Measurements from ENCODE around the gene RTN4RL1.
"Not testable (repeated sequence)": the region's sequence is repeated elsewhere in the genome, so short reads cannot be mapped to it uniquely, and the experiment has no call there.

The RTN4RL1 gene

DNA sequence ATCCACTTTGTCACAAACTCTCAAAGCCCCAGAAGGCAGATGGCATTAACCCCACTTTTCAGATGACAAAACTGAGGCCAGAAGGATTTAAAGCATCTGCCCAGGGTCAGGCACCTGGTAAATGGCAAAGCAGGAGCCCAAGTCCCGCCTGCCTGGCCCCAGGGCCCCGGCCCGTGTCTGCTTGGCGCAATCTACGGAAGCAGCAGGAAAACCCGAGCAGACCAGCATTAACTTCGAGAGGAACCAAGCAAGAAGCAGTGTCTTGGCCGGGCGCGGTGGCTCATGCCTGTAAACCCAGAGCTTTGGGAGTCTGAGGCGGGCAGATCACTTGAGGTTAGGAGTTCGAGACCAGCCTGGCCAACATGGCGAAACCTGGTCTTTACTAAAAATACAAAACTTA is 21.6 kb downstream of the RTN4RL1 start:
- no peak for DNase-seq (ENCODE audit: low read depth in 3 of 3)

DNA sequence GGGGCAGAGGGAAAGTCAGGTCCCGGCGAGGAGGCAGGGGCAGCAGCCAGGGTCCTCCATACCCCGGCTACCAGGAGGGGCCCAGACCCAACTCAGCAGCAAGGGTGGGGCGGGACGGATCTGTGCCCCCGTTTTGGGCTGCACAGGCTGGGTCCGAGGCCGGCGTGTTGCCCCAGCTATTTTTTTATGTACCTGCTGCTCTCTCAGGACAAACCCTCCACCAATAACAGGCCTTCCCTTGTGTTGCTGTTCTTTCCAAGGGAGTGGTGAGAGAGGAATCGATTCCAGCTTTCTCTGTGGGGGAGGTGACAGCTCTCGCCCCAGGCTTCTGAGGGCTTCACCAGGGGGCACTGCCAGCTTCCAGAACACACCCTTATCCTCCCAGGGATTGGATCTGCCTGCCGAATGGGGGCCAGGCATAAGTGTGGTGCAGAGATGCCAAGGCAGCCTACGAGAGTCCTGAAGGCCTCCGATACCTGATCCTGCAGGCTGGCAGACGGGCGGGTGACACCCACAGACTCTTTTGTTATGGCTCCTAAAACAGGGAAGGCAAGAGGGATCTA is 22.3 kb downstream of the RTN4RL1 start:
- DNase-seq (ENCODE audit: low read depth in 3 of 3): no peak

DNA sequence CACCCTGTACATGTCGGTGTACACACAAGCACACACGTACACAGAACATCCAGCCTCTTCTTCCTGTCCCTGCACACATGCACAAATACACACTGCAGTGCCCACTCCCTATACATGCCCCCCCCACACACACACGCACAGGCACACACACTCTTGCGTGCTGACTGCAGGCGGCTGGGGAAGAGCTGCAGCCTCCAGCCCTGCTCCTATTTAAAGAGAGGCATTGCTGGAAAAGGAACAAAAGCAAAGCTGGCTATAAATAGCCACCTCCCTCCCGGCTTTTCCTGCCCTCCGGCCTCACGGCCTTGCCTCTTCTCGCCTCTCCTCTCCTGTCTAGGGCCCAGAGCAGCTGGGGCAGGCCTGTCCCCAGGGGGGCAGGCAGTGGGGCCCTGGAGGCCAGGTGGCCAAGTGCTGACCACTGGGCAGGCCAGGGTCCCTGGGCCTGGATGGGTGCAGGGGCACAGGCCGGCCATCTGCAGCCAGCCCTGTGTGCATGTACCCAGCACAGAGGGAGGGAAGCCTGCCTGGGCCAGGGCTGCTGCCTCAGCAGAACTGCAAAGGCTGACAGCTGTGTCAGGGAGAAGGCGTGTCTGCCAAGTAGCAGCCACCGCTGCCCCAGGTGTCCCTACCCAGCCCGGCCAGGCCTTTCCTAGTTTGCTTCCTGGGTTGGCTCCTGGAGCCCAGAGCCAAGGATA is 25.4 kb downstream of the RTN4RL1 start:
- no peak for DNase-seq (ENCODE audit: low read depth in 3 of 3)

DNA sequence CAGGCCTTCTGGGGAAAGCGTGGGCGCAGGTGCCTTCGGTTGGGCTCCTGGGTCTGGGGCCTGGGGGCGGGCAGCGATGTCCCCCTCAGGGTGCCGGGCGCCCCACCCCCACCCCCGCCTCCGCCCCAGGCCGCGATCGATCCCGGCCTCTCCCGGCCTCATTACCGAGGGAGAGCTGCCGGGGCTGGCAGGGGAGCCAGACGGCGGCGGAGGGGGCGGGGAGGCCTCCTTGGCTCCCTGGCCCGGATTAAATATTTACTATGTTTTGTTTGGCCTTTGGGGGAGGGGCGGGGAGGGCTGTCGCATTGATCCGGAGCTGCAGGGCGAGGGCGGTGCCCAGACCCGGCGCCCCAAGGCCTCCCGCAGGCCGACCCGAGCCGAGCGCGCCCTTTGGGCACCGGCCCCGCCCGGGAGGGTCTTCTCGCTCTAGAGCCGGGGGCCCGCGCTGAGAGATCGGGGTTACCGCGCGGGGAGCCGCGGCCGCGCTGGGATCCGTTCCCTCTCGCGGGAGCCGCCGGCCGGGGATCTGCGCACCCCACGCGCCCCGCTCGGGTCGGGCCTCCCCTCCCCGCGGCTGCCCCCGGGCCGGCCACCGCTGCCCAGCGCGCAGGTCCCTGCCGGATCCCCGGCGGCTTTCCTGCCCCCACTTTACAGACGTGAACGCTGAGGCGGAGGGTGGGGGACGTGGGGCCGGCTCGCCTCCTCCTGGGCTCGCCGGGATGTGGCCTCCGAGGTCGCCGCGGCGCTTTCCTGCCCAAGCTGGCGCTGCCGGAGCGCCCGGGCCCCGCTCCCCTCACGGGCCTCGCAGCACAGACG is 27.0 kb downstream of the RTN4RL1 start:
- DNase-seq (ENCODE audit: low read depth in 3 of 3): no peak

DNA sequence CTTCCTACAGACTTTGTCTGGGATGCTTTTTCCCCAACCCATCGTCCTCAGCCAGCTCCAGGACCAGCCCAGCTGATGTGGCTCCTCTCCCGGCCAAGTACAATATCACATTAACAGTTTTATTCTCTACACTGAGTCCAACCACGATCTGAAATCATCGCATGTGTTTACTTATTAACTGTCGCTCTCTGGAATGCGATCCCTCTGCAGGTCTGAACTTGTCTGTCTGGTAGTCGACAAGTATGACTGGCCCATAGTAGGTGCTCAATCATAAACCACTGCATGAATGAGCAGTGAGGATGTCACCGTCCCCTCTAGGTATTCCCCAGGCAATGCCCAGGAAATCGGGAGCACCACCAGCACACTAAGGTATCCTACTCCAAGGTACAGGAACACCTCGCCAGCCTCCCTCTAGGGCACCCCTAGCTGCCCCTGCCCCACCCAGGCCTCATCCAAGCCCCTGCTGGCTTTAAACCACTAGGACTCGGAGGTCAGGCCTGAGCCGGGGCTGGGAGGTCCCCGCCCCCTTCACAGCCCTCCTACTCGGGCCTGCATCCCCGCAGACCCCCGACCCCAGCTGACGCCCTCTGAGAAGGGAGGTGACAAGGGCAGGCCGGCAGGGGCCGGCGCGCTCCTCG is 27.7 kb downstream of the RTN4RL1 start:
- no peak for DNase-seq (ENCODE audit: low read depth in 3 of 3)

DNA sequence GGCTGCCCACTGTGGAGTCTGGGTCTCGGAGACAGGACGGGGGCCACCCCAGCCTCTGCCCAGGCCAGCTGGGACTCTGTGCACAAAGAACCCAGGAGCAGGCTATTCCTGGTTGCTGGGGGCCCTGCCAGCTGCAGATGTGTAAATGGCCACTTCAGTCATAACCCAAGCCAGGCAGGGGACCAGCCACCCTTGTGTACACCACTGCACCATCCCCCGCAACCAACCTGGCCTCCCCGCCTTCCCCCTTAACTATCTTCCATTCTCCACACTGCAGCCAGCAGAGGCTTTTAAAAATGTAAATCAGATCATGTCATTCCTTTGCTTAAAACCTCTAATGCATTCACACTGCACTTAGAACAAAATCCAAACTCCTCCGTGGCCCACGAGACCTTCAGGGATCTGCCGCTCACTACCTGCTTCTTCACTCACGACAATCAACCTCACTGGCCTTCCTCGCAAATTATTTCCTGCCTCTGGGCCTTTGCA is 28.3 kb downstream of the RTN4RL1 start:
- no peak for DNase-seq (ENCODE audit: low read depth in 3 of 3)

DNA sequence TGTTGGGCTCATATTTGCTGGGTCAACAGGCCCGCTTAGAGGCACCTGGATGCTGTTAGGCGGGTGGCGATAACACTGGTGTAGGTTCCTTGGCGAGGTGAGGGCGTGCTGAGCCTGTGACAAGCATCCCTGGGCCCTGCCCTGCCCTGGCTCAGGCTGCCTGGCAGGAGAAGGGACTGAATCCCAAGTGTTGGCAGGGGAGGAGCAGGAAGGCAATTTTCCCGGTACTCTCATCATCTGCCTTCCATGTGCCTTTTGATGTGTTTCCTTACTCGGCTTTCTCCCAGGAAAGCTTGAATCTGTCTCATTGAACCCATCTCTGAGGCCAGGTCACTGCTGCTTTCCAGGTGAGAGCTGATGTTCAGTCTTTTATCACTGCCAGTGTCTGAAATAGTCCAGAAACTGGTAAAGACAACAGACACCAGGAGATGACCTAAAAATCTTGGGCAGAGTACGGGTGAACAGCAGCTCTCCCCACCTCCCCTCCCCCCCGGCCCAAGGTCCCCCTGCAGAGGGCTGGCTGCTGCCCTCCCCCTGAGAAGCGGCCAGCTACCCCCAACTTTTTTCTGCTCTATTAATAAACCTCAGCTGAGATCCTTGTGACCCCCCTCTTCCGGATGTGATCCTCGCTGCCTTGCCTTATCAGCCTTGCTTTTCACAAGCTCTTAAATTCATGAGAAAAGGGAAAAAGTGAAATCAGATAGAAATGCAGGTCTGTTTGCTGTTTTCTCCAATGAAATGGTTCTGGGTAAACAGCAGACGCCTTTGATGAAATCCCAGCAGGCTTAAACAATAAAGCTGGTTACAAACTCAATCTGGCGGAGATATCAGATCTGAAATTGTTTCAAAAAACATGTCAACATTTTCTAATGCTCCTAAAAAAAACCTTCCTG is 29.0 kb downstream of the RTN4RL1 start:
- DNase-seq (ENCODE audit: low read depth in 3 of 3): no peak

DNA sequence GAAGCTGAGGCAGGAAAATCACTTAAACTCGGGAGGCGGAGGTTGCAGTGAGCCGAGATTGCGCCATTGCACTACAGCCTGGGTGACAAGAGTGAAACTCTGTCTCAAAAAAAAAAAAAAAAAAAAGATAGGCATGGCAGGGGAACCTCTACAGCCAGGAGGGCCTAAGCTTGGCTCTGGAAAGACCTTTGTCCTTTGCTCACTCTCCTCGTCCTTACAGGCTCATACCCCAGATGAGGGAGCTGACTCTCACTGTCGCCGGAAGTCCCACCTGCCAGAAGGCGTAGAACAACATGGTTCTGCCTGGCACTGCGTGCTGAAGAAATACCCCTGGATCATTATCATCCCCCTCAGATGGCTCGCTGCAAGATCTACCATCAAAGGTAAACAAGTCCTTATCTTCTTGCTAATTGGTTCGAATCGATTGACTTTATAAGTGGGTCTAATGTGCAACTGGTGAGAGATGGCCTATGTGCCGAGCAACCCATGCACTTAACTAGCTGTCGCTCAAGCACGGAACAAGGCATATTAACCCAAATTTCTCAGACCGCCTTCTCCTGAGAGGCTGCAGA is 29.7 kb downstream of the RTN4RL1 start:
- no peak for DNase-seq (ENCODE audit: low read depth in 3 of 3)

DNA sequence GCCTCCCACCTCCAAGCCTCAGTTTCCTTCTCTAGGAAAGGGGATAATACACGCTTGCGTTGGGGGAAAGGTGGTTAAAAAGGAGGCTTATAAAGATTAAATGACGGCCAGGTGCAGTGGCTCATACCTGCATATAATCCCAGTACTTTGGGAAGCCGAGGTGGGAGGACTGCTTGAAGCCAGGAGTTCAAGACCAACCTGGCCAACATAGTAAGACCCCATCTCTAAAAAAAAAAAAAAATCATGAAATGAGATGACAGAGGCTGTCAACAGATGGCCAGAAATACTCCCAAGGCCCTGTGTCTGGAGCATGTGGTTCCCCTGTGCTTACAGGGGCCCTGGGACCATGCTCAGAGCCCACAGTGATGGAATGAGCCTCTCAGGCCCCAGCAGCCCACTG is 30.4 kb downstream of the RTN4RL1 start:
- no peak for DNase-seq (ENCODE audit: low read depth in 3 of 3)

DNA sequence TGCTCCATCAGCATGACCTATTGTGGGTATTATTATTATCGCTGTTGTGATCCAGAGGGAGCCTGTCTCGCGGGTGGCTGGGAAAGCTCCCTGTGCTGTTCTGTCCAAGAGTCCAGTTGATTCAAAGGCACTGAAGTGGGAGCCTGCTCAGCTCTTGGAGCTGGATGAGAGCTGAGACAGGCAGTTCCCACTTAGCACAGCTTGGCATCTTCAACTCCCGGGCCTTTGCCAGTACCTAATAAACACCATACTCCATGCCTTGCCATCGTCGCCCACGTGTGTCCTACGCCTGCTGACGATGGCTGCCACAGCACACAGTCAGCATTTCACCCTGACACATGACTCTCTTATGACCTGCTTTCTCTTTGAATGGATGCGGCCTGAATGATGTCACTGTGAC is 32.6 kb downstream of the RTN4RL1 start:
- no peak for DNase-seq (ENCODE audit: low read depth in 3 of 3)

DNA sequence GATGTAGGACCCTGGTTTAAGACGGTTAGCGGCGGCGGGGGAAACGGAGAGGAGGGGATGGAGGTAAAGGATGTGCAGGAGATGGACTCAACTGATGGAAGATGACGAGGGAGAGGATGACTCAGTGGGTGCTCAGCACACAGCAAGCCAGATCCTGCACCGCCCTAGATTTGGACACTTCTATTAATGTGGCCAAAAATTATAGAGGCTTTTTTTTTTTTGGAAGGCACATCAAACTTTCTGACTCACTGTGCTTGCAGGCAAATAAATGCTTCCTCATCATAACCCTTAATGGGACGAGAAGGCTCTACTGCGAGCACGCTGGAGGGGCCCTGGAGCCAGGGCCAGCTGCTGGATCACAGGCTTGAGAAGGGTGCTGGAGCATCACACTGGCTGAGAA is 36.0 kb downstream of the RTN4RL1 start:
- no peak for DNase-seq (ENCODE audit: low read depth in 3 of 3)

DNA sequence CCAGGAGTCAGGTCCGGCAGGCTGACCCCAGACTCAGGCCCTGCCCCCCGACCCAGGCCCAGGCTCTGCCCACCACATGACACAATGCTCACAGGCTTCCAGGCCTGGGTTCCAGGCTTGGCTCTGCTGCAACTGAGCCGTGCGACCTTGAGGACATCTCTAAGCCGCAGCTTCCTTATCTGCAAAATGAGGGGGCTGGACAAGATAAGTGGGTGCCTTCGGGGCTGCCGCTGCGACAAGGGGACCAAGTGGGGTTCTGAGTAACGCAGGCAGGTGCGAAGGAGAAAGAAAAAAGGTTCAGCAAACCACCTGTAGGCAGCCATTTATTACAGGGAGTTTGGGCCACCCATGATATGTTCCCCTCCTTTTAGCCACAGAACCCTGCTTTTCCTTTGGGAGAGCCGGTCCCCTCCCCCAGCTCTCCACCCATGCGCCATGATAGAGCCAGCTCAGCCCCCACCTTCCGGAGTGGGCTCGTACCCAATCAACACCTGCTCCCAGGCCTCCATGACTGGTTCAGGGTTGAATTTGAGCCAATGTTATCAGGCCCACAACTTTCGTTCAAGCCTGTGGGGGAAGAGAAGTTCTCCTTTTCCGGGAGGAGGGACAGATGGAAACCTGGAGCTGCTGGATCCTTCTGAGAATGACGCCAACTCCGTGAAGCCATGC is 38.2 kb downstream of the RTN4RL1 start:
- no peak for DNase-seq (ENCODE audit: low read depth in 3 of 3)

DNA sequence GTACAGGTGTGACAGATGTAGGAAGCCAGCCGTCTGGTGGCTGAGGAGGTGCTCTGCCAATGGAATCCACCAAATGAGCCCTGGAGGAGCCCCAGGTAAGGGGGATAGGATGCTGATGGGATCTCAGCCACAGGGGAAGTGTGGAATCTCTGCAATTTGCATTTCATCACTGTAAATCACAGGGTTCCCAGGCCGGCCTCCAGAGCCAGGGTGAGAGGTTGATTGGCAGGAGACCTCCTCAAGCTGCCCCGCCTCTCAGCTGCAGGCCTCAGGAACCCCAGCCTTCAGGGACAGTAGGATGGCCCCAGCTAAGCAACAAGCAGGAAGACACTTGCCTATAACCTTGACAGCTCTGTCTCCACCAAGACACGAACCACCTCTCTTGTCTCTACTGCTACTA is 39.4 kb downstream of the RTN4RL1 start:
- DNase-seq (ENCODE audit: low read depth in 3 of 3): no peak

DNA sequence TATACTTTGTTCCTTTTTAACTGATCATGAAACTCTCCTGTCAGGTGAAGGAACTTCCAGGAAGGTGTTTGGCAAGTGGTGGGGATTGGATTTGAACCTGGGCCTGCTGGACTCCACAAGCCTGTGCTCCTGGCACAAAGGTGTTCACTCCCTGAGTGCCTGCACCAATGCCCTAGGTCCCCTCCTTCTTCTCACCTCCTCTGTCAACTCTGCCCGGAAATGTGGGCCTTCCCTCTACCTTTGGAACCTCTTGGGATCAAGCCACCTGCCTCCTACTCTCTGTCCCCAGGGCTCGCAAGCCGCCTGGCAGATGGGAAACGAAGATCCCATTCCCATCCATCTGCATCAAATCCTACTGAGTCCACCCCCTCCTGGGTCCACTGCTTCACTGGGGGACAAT is 40.0 kb downstream of the RTN4RL1 start:
- no peak for DNase-seq (ENCODE audit: low read depth in 3 of 3)

DNA sequence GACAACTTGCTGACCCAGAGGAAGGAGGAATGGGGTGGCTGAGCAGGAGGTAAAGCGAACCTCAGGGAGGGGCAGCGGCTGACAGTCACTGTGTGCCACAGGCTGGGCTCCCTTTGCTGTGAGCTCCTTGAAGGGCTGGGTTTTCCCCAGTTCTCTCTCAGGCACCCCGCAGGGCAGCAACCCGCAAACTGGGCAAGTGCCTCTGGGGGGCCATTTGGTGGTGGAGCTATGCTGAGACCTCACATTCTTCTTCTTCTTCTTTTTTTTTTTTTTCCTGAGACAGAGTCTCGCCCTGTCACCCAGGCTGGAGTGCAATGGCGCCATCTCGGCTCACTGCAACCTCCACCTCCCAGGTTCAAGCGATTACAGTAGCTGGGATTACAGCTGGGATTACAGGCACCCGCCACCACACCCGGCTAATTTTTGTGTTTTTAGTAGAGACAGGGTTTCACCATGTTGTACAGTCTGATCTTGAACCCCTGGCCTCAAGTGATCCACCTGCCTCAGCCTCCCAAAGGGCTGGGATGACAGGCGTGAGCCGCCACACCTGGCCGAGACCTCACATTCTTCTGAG is 42.3 kb downstream of the RTN4RL1 start:
- DNase-seq (ENCODE audit: low read depth in 3 of 3): not testable (repeated sequence)

DNA sequence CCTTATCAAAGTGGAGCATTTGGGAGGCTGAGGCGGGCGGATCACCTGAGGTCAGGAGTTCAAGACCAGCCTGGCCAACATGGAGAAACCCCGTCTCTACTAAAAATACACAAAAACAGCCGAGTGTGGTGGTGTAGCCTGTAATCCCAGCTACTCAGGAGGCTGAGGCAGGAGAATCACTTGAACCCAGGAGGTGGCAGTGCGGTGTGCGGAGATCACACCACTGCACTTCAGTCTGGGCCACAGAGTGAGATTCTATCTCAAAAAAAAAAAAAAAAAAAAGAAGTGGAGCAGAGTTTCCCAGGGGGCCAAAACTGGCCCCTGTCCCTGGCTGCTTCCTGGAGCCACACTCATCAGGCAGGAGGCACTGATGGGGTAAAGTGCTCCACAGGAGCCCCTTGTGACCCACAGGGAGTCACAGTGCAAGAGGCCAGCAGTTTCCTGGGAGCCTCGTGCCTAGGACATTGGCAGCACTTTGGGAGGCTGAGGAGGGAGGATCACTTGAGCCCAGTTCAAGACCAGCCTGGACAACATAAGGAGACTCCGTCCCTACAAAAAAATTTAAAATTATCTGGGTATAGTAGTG is 44.4 kb downstream of the RTN4RL1 start:
- DNase-seq (ENCODE audit: low read depth in 3 of 3): no peak

DNA sequence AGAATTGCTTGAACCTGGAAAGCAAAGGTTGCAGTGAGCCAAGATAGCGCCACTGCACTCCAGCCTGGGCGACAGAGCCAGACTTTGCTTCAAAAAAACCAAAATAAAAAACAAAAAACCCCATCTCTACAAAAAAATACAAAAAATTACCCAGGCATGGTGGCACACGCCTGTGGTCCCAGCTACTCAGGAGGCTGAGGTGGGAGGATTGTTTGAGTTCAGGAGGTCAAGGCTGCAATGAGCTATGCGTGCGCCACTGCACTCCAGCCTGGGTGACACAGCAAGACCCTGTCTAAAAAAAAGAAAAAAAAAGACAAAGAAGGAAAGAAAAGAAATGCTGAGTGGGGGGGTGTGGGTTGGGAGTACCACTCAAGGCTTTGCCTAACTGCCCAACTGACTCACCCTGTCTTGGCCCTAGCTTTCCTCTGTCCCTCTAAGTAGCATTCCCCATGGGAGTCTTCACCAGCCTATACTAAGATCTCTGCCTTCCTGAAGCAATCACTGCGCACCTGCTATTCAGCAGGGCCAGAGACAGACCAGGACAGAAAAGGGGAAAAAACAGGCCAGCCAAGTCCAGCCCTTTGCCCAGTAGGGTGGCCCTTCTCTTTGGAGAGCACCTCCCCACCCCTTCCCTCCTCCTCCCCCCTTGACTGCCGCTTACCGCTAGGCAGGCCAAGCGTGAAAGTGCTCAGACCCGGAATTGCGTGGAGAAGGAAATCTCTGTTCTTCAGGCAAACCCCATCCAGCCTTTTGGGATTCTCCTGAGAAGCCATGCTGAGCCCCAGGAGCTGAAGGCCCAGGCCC is 45.8 kb downstream of the RTN4RL1 start:
- no peak for DNase-seq (ENCODE audit: low read depth in 3 of 3)

DNA sequence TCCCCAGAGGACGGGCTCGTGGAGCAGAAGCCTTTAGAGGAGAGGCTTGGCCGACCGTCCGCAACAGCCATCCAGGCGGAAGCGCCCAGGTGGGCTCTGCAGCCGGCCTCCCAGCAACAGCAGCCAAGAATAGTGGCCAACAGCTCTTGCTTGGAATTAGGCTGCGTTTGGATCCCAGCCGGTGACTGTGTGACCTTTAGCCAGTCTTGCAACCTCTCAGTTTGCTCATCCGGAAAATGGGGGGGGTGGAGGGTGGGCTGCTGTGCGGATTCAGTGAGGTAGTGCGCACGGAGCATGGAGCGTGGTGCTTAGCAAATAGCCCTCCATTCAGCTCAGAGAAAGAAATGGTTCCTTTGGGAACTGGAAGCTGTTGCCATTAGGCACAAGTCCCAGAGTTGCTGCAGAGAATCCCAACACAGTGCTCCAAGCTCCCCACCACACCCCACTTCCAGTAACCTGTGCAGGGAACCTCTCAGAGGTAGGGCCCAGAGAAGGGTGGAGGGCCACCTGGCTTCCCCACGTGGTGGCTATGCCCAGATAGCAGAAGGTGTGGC is 46.7 kb downstream of the RTN4RL1 start:
- DNase-seq (ENCODE audit: low read depth in 3 of 3): no peak

Measured in stimulated activated CD4-positive, alpha-beta T cell treated with anti-CD3 and anti-CD28 coated beads, TNF-alpha, amount 100 ng/mL, for 4 hours (primary cell).